Measurements from ENCODE around the gene SLC7A9.
"Not testable (repeated sequence)": the region's sequence is repeated elsewhere in the genome, so short reads cannot be mapped to it uniquely, and the experiment has no call there.

The SLC7A9 gene

DNA sequence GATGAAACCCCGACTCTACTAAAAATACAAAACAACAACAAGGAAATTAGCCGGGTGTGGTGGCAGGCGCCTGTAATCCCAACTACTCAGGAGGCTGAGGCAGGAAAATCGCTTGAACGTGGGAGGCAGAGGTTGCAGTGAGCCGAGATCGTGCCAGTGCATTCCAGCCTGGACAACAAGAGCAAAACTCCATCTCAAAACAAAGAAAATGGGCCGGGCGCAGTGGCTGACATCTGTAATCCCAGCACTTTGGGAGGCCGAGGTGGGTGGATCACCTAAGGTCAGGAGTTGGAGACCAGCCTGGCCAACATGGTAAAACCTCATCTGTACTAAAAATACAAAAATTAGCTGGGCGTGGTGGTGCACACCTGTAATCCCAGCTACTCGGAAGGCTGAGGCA is 37.5 kb downstream of the SLC7A9 start:
- H3K4me1 ChIP-seq (ENCODE audit: control insufficient read depth in 1 of 2, insufficient read depth in 1 of 2, low read depth in 1 of 2, low read length in 1 of 2); H3K27ac ChIP-seq; H3K4me3 ChIP-seq (ENCODE audit: low read depth in 1 of 2, low read length in 1 of 2); H3K27me3 ChIP-seq; H3K9me3 ChIP-seq; H3K36me3 ChIP-seq: not testable (repeated sequence)

- TF ChIP-seq, protein P1, sequence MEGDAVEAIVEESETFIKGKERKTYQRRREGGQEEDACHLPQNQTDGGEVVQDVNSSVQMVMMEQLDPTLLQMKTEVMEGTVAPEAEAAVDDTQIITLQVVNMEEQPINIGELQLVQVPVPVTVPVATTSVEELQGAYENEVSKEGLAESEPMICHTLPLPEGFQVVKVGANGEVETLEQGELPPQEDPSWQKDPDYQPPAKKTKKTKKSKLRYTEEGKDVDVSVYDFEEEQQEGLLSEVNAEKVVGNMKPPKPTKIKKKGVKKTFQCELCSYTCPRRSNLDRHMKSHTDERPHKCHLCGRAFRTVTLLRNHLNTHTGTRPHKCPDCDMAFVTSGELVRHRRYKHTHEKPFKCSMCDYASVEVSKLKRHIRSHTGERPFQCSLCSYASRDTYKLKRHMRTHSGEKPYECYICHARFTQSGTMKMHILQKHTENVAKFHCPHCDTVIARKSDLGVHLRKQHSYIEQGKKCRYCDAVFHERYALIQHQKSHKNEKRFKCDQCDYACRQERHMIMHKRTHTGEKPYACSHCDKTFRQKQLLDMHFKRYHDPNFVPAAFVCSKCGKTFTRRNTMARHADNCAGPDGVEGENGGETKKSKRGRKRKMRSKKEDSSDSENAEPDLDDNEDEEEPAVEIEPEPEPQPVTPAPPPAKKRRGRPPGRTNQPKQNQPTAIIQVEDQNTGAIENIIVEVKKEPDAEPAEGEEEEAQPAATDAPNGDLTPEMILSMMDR (IDR thresholded peaks at IDR 0.05): no peak
- H3K27me3 ChIP-seq: no peaks in the 10 kb centered on the region
- no peaks in the 10 kb centered on the region for H3K9me3 ChIP-seq
- no peaks in the 10 kb centered on the region for H3K4me1 ChIP-seq (ENCODE audit: control insufficient read depth in 1 of 2, insufficient read depth in 1 of 2, low read depth in 1 of 2, low read length in 1 of 2)
- no peak overlapping the region for H3K4me3 ChIP-seq (ENCODE audit: low read depth in 1 of 2, low read length in 1 of 2)
- no peak overlapping the region for H3K27ac ChIP-seq
- no peaks in the 10 kb centered on the region for H3K36me3 ChIP-seq
Observed at GRCh38 chr19:32831611-32832010, 38.0 kb downstream of the SLC7A9 start.

DNA sequence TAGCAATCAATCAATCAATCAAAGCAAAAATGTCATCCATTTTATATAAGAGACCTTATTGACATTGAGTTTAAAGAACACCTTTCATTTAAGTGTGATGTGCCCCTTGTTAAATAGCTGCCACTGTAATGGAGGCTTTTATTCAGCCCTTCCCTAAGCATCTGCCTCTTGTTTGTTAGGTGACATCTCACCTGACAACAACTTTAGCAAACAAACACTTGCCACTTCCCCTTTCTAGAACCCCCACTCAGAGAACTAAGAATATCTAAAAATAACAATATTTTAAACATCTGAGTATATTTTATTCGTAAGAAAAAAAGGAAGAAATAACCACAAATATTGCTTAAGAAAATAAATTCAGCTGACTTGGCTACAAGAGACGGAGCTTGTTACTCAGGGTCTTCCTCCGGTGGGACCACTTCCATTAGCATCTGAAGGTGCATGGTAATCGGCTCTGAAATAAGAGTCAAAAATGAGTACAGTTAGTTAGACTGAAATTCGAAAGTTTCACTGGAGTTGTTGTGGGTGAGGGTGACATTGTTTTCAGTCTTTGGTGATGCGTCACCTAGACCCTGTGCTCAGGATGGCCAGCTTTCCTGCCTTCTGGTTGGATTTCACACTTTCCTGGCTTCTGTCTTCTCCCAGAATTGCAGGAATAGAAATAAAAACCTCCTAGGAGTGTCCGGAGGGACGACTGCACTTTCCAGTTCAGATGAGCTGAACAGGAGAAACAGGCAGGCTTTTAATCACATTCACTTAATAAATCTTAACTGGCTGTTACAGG is 39.1 kb downstream of the SLC7A9 start:
- no peak overlapping the region for H3K27ac ChIP-seq
- H3K9me3 ChIP-seq: no peaks in the 10 kb centered on the region
- H3K36me3 ChIP-seq: no peaks in the 10 kb centered on the region
- no peaks in the 10 kb centered on the region for H3K4me1 ChIP-seq (ENCODE audit: control insufficient read depth in 1 of 2, insufficient read depth in 1 of 2, low read depth in 1 of 2, low read length in 1 of 2)
- TF ChIP-seq, protein P1 (IDR thresholded peaks at IDR 0.05): no peak
- H3K4me3 ChIP-seq (ENCODE audit: low read depth in 1 of 2, low read length in 1 of 2): no peak overlapping the region
- H3K27me3 ChIP-seq: peaks cover 3% of the 10 kb centered on the region

- no peaks in the 10 kb centered on the region for H3K36me3 ChIP-seq
- no peaks in the 10 kb centered on the region for H3K4me1 ChIP-seq (ENCODE audit: control insufficient read depth in 1 of 2, insufficient read depth in 1 of 2, low read depth in 1 of 2, low read length in 1 of 2)
- H3K27ac ChIP-seq: no peak overlapping the region
- peaks cover 13% of the 10 kb centered on the region for H3K27me3 ChIP-seq
- H3K4me3 ChIP-seq (ENCODE audit: low read depth in 1 of 2, low read length in 1 of 2): no peak overlapping the region
- H3K9me3 ChIP-seq: no peaks in the 10 kb centered on the region
- TF ChIP-seq, protein P1 (IDR thresholded peaks at IDR 0.05): no peak
Observed at GRCh38 chr19:32829345-32829896, 40.1 kb downstream of the SLC7A9 start.

DNA sequence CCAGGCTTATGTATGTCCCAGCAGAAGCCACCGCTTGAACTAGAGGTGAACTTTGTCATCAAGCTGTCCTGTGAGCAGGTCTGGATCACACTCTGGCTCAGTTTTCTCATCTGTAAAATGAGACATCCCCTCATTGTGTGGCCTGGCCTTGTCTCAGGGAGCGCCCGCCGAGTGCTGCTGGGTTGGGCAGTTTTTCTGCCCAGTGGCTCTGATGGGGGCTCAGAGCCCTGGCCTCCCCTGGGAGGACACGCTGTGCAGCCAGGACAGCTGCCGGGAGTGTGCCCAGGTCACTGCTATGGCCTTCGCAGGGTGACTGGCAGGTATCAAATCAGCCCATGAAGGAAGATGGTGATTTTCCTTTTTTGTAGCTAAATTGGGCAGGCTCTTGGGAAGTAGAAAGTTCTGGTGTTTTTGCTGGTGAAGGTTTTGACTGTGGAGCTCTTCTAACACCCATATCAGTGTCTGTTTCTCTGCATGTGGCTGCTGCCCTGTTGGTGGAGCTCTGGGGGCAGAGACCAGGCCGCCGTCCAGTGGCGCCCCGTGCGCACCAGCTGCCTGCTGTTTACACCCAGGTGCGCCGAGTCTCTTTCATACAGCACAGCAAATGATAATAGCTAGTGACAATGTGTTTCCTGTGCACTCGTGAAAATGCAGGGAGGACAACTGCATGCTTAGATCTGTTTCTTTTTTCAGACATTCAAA is 40.8 kb downstream of the SLC7A9 start:
- Histone ChIP-seq H3K27me3 (peaks cover 20% of the 10 kb centered on the region), H3K36me3 (no peaks in the 10 kb centered on the region), H3K4me3 (ENCODE audit: low read depth in 1 of 2, low read length in 1 of 2) (no peak overlapping the region), H3K4me1 (ENCODE audit: control insufficient read depth in 1 of 2, insufficient read depth in 1 of 2, low read depth in 1 of 2, low read length in 1 of 2) (no peaks in the 10 kb centered on the region), H3K27ac (no peak overlapping the region), H3K9me3 (no peaks in the 10 kb centered on the region)
- TF ChIP-seq, protein P1 (IDR thresholded peaks at IDR 0.05): no peak

DNA sequence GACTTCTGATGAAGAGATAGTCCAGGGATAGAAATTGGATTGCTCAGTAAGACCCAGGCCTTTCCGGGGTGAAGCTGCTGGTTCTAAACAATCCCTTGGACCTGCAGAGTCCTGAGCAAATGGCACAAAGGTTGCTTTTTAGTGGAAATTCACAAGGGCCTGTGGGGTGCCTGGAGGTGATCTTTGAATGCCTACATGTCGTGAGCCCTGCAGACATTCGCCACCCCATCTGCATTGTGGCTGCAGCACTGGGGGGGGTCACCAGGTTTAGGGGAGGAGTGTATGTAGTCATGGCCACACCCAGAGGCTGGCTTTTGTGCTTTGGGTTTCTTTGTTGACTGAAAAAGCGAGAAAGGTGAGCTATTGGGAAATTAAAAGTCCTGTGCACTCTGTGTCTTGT is 41.4 kb downstream of the SLC7A9 start:
- Histone ChIP-seq H3K27me3 (peaks cover 26% of the 10 kb centered on the region), H3K9me3 (no peaks in the 10 kb centered on the region), H3K4me3 (ENCODE audit: low read depth in 1 of 2, low read length in 1 of 2) (no peak overlapping the region), H3K27ac (no peak overlapping the region), H3K36me3 (no peaks in the 10 kb centered on the region), H3K4me1 (ENCODE audit: control insufficient read depth in 1 of 2, insufficient read depth in 1 of 2, low read depth in 1 of 2, low read length in 1 of 2) (no peaks in the 10 kb centered on the region)
- TF ChIP-seq, protein P1 (IDR thresholded peaks at IDR 0.05): no peak
